Neural progenitor cell (in vitro differentiated cells): ENCODE measurements around the gene POLDIP2. TPM values are rescaled to one million over a fixed set of nuclear protein-coding genes. Genes with fewer than 3 reads are reported as not detected.
"Not testable (repeated sequence)": the region's sequence is repeated elsewhere in the genome, so short reads cannot be mapped to it uniquely, and the experiment has no call there.

Experiments
- DNase-seq: peaks from one replicate; pipeline ENCODE4 v3.0.0-alpha.2; 2016; ENCODE audit warnings: low spot score
- H2AFZ ChIP-seq: fragments of 200-600 bp; sonication (generic); replicated peaks from 2 replicates; pipeline ENCODE4 v1.6.1; 2016; ENCODE audit warnings: antibody characterized with exemption
- H3F3A ChIP-seq: fragments of 200-600 bp; sonication (generic); 2 replicates; pipeline ENCODE4 v1.6.1; 2016; ENCODE audit warnings: antibody characterized with exemption, low read depth
- H3K27ac ChIP-seq: fragments of 200-600 bp; sonication (generic); 2 replicates; pipeline ENCODE4 v1.5.1; 2016; ENCODE audit warnings: mild to moderate bottlenecking
- H3K27me3 ChIP-seq: fragments of 200-600 bp; sonication (generic); 2 replicates; pipeline ENCODE4 v1.6.1; 2016; ENCODE audit warnings: mild to moderate bottlenecking, moderate library complexity
- H3K36me3 ChIP-seq: fragments of 200-600 bp; sonication (generic); 2 replicates; pipeline ENCODE4 v1.5.1; 2016
- H3K4me1 ChIP-seq: fragments of 200-600 bp; sonication (generic); 2 replicates; pipeline ENCODE4 v1.6.1; 2016; ENCODE audit warnings: mixed run types
- H3K4me2 ChIP-seq: fragments of 200-600 bp; sonication (generic); 2 replicates; pipeline ENCODE4 v1.6.1; 2016
- H3K4me3 ChIP-seq: fragments of 200-600 bp; sonication (generic); 2 replicates; pipeline ENCODE4 v1.5.1; 2016
- H3K79me2 ChIP-seq: fragments of 200-600 bp; sonication (generic); 2 replicates; pipeline ENCODE4 v1.6.1; 2016; ENCODE audit warnings: low read depth
- H3K9ac ChIP-seq: fragments of 200-600 bp; sonication (generic); 2 replicates; pipeline ENCODE4 v1.6.1; 2016
- H3K9me3 ChIP-seq: fragments of 200-600 bp; sonication (generic); 2 replicates; pipeline ENCODE4 v1.5.1; 2016; ENCODE audit warnings: low read depth
- H4K20me1 ChIP-seq: fragments of 200-600 bp; sonication (generic); 2 replicates; pipeline ENCODE4 v1.6.1; 2016; ENCODE audit warnings: low read depth
- H3K27ac Mint-ChIP-seq: 3 replicates; pipeline ENCODE4 v1.8.0; 2021; ENCODE audit warnings: mixed read lengths
- H3K27me3 Mint-ChIP-seq: 2 replicates; pipeline ENCODE4 v1.8.0; 2022; ENCODE audit warnings: low read depth, mild to moderate bottlenecking, inconsistent platforms, moderate library complexity, mixed read lengths; ENCODE audit not compliant: insufficient read depth
- H3K36me3 Mint-ChIP-seq: 3 replicates; pipeline ENCODE4 v1.8.0; 2021; ENCODE audit warnings: mixed read lengths
- H3K4me1 Mint-ChIP-seq: 3 replicates; pipeline ENCODE4 v1.8.0; 2021; ENCODE audit warnings: mixed read lengths
- H3K4me3 Mint-ChIP-seq: 3 replicates; pipeline ENCODE4 v1.8.0; 2021; ENCODE audit warnings: mild to moderate bottlenecking, moderate library complexity, mixed read lengths
- H3K9me3 Mint-ChIP-seq: 3 replicates; pipeline ENCODE4 v1.8.0; 2020; ENCODE audit warnings: mixed read lengths
- CTCF ChIP-seq: fragments of 200-600 bp; sonication (generic); IDR thresholded peaks from 2 replicates; pipeline ENCODE4 v1.5.1; 2017; ENCODE audit warnings: antibody characterized with exemption, mild to moderate bottlenecking
- EZH2 ChIP-seq: fragments of 200-600 bp; sonication (generic); IDR thresholded peaks from 2 replicates; pipeline ENCODE4 v1.6.1; 2017; ENCODE audit warnings: antibody characterized with exemption, mild to moderate bottlenecking, moderate library complexity
- EZH2phosphoT487 ChIP-seq: fragments of 200-600 bp; sonication (generic); IDR thresholded peaks from 2 replicates; pipeline ENCODE4 v1.6.1; 2017; ENCODE audit warnings: antibody characterized with exemption
- total RNA-seq: library from RNA; depleted of rRNA; stranded (reverse); fragments of >200 nt; gene quantifications from 2 replicates; pipeline ENCODE4 v1.2.3, GENCODE V29; 2015; ENCODE audit warnings: low replicate concordance

POLDIP2 gene
- total RNA-seq, 1 donor from 2014 or later: 44.6 TPM

GRCh38 chr17:28339431-28339830 lies 17.9 kb downstream of the POLDIP2 start:
- no peak overlapping the region for H3K4me2 ChIP-seq
- no peak overlapping the region for H3K9ac ChIP-seq
- H3K9me3 ChIP-seq: no peaks in the 10 kb centered on the region
- peaks cover 6% of the 10 kb centered on the region for H3K4me1 ChIP-seq
- Mint-ChIP-seq H3K27ac (no peak overlapping the region), H3K4me3 (no peak overlapping the region), H3K36me3 (peaks cover 11% of the 10 kb centered on the region), H3K27me3 (no peaks in the 10 kb centered on the region), H3K9me3 (no peaks in the 10 kb centered on the region), H3K4me1 (peaks cover 24% of the 10 kb centered on the region)
- H3K36me3 ChIP-seq: no peaks in the 10 kb centered on the region
- no peak overlapping the region for H2AFZ ChIP-seq
- no peak for DNase-seq
- H3F3A ChIP-seq: peaks cover 14% of the 10 kb centered on the region
- peaks cover 34% of the 10 kb centered on the region for H3K79me2 ChIP-seq
- H4K20me1 ChIP-seq: peaks cover 26% of the 10 kb centered on the region
- TF ChIP-seq EZH2 (no peak), CTCF (no peak), EZH2phosphoT487 (no peak)
- no peak overlapping the region for H3K4me3 ChIP-seq
- no peak overlapping the region for H3K27ac ChIP-seq
- no peaks in the 10 kb centered on the region for H3K27me3 ChIP-seq

GRCh38 chr17:28338769-28339212 lies 18.5 kb downstream of the POLDIP2 start:
- H3K36me3 Mint-ChIP-seq, H3K27ac Mint-ChIP-seq, H3K9ac ChIP-seq, H3K27me3 Mint-ChIP-seq, H3K4me3 ChIP-seq, H3K4me2 ChIP-seq, H3K9me3 ChIP-seq, H3K27me3 ChIP-seq, H2AFZ ChIP-seq, H3K27ac ChIP-seq, H3K4me1 ChIP-seq, DNase-seq, H3K4me3 Mint-ChIP-seq, H3K36me3 ChIP-seq, H3K9me3 Mint-ChIP-seq: not testable (repeated sequence)
- peaks cover 31% of the 10 kb centered on the region for H3K4me1 Mint-ChIP-seq
- peaks cover 14% of the 10 kb centered on the region for H3F3A ChIP-seq
- H4K20me1 ChIP-seq: peaks cover 29% of the 10 kb centered on the region
- peaks cover 39% of the 10 kb centered on the region for H3K79me2 ChIP-seq

- TF ChIP-seq EZH2: no peak
- no peak overlapping the region for H3K27ac Mint-ChIP-seq
- H2AFZ ChIP-seq: no peak overlapping the region
- no peak overlapping the region for H3K4me2 ChIP-seq
- peaks cover 31% of the 10 kb centered on the region for H3K4me1 Mint-ChIP-seq
- no peaks in the 10 kb centered on the region for H3K27me3 ChIP-seq
- H3K9me3 ChIP-seq: no peaks in the 10 kb centered on the region
- H3K27ac ChIP-seq: no peak overlapping the region
- H3K79me2 ChIP-seq: peaks cover 43% of the 10 kb centered on the region
- H3K27me3 Mint-ChIP-seq: no peaks in the 10 kb centered on the region
- H3K4me1 ChIP-seq: peaks cover 6% of the 10 kb centered on the region
- H3K36me3 ChIP-seq: no peaks in the 10 kb centered on the region
- no peak overlapping the region for H3K4me3 Mint-ChIP-seq
- peaks cover 7% of the 10 kb centered on the region for H3K36me3 Mint-ChIP-seq
- H3F3A ChIP-seq: peaks cover 14% of the 10 kb centered on the region
- peaks cover 29% of the 10 kb centered on the region for H4K20me1 ChIP-seq
- H3K9me3 Mint-ChIP-seq: no peaks in the 10 kb centered on the region
- H3K4me3 ChIP-seq: no peak overlapping the region
- DNase-seq: no peak
- H3K9ac ChIP-seq: no peak overlapping the region
Observed at GRCh38 chr17:28338056-28338768, 19.1 kb downstream of the POLDIP2 start.

- Mint-ChIP-seq H3K4me3 (peak overlapping the region; percentile 98), H3K36me3 (peaks cover 8% of the 10 kb centered on the region), H3K9me3 (no peaks in the 10 kb centered on the region), H3K27ac (peak overlapping the region; percentile 99), H3K27me3 (no peaks in the 10 kb centered on the region), H3K4me1 (peaks cover 31% of the 10 kb centered on the region)
- no peak for TF ChIP-seq EZH2phosphoT487
- no peak for TF ChIP-seq EZH2
- no peak for TF ChIP-seq CTCF
- Histone ChIP-seq H3K27ac (peak overlapping the region; percentile 94), H3K4me1 (peaks cover 6% of the 10 kb centered on the region), H4K20me1 (peaks cover 29% of the 10 kb centered on the region), H3K36me3 (no peaks in the 10 kb centered on the region), H3K4me2 (peak overlapping the region; percentile 73), H3K27me3 (no peaks in the 10 kb centered on the region), H3K79me2 (peaks cover 44% of the 10 kb centered on the region), H3K9ac (peak overlapping the region; percentile 91), H3F3A (peaks cover 15% of the 10 kb centered on the region), H3K9me3 (no peaks in the 10 kb centered on the region), H2AFZ (peak overlapping the region; percentile 75), H3K4me3 (peak overlapping the region; percentile 82)
- DNase-seq: peak; percentile 95
Observed at GRCh38 chr17:28335959-28336871, 21.1 kb downstream of the POLDIP2 start.
